SK-N-SH treated with all-trans-retinoic acid at 6 μM for 48 hours (cell line): ENCODE data around the gene COL4A2.

Experiments
- ATAC-seq: fragments of 200-7000 bp; cut with Tn5 transposase; 3 replicates; pipeline ENCODE4 v1.9.1; 2020; ENCODE audit warnings: mild to moderate bottlenecking, moderate library complexity
- ARNTL ChIP-seq: fragments of 450-650 bp; formaldehyde crosslinking; IDR thresholded peaks from 2 replicates; pipeline ENCODE4 v1.5.0; 2020; ENCODE audit warnings: low read depth, mild to moderate bottlenecking, moderate library complexity, borderline replicate concordance
- BACH2 ChIP-seq: fragments of 250-450 bp; sonication (Bioruptor Pico); IDR thresholded peaks from 2 replicates; pipeline ENCODE4 v1.9.0; 2021; ENCODE audit warnings: mild to moderate bottlenecking, borderline replicate concordance
- CREB5 ChIP-seq: fragments of 250-450 bp; sonication (Bioruptor Pico); IDR thresholded peaks from 2 replicates; pipeline ENCODE4 v1.5.1; 2020; ENCODE audit warnings: low read depth, mild to moderate bottlenecking, moderate library complexity
- CSDC2 ChIP-seq: fragments of 250-450 bp; sonication (Bioruptor Pico); IDR thresholded peaks from 2 replicates; pipeline ENCODE4 v1.5.0; 2020; ENCODE audit warnings: mild to moderate bottlenecking, moderate library complexity
- CSRNP3 ChIP-seq: fragments of 250-450 bp; sonication (Bioruptor Pico); IDR thresholded peaks from 2 replicates; pipeline ENCODE4 v1.5.1; 2021; ENCODE audit warnings: mild to moderate bottlenecking, moderate library complexity
- ESRRG ChIP-seq: fragments of 250-450 bp; sonication (Bioruptor Pico); IDR thresholded peaks from 2 replicates; pipeline ENCODE4 v1.6.1; 2021; ENCODE audit warnings: mild to moderate bottlenecking
- GLIS3 ChIP-seq: fragments of 250-450 bp; sonication (Bioruptor Pico); IDR thresholded peaks from 2 replicates; pipeline ENCODE4 v1.5.0; 2020; ENCODE audit warnings: mild to moderate bottlenecking, moderate library complexity
- ISL1 ChIP-seq: fragments of 250-450 bp; sonication (Bioruptor Pico); IDR thresholded peaks from 2 replicates; pipeline ENCODE4 v2.1.2; 2022; ENCODE audit warnings: mild to moderate bottlenecking, moderate library complexity
- OSR1 ChIP-seq: fragments of 250-450 bp; sonication (Bioruptor Pico); IDR thresholded peaks from 2 replicates; pipeline ENCODE4 v1.8.0; 2022; ENCODE audit warnings: moderate library complexity, mild to moderate bottlenecking, inconsistent platforms
- PATZ1 ChIP-seq: fragments of 250-450 bp; sonication (Bioruptor Pico); IDR thresholded peaks from 2 replicates; pipeline ENCODE4 v1.8.0; 2020; ENCODE audit warnings: mild to moderate bottlenecking, moderate library complexity, borderline replicate concordance
- POU6F1 ChIP-seq: fragments of 250-450 bp; sonication (Bioruptor Pico); IDR thresholded peaks from 2 replicates; pipeline ENCODE4 v1.8.0; 2021; ENCODE audit warnings: low read depth, mild to moderate bottlenecking, moderate library complexity, borderline replicate concordance
- PPARA ChIP-seq: fragments of 250-450 bp; sonication (Bioruptor Pico); IDR thresholded peaks from 2 replicates; pipeline ENCODE4 v1.5.0; 2020; ENCODE audit warnings: mild to moderate bottlenecking, borderline replicate concordance
- RARB ChIP-seq: fragments of 250-450 bp; sonication (Bioruptor Pico); IDR thresholded peaks from 2 replicates; pipeline ENCODE4 v1.8.0; 2021; ENCODE audit warnings: mild to moderate bottlenecking, moderate library complexity
- SNAI2 ChIP-seq: fragments of 250-450 bp; sonication (Bioruptor Pico); IDR thresholded peaks from 2 replicates; pipeline ENCODE4 v1.5.0; 2020; ENCODE audit warnings: mild to moderate bottlenecking, moderate library complexity
- TCF4 ChIP-seq: fragments of 250-450 bp; sonication (Bioruptor Pico); IDR thresholded peaks from 2 replicates; pipeline ENCODE4 v1.8.0; 2021; ENCODE audit warnings: mild to moderate bottlenecking, moderate library complexity, borderline replicate concordance
- TOX ChIP-seq: fragments of 250-450 bp; sonication (Bioruptor Pico); IDR thresholded peaks from 2 replicates; pipeline ENCODE4 v1.8.0; 2021; ENCODE audit warnings: mild to moderate bottlenecking, moderate library complexity, borderline replicate concordance
- ZC3H10 ChIP-seq: fragments of 250-450 bp; sonication (Bioruptor Pico); IDR thresholded peaks from 2 replicates; pipeline ENCODE4 v1.5.1; 2021; ENCODE audit warnings: mild to moderate bottlenecking, moderate library complexity
- ZFP30 ChIP-seq: fragments of 450-650 bp; formaldehyde crosslinking; IDR thresholded peaks from 2 replicates; pipeline ENCODE4 v1.5.0; 2022; ENCODE audit warnings: mild to moderate bottlenecking, moderate library complexity
- ZNF565 ChIP-seq: fragments of 450-650 bp; formaldehyde crosslinking; conservative IDR thresholded peaks from 2 replicates; pipeline ENCODE4 v1.5.0; 2020; ENCODE audit warnings: low read depth, mild to moderate bottlenecking, moderate library complexity
- ZNF70 ChIP-seq: fragments of 450-650 bp; formaldehyde crosslinking; IDR thresholded peaks from 2 replicates; pipeline ENCODE4 v1.5.0; 2020; ENCODE audit warnings: mild to moderate bottlenecking, moderate library complexity
- ZNF8 ChIP-seq: fragments of 450-650 bp; formaldehyde crosslinking; IDR thresholded peaks from 2 replicates; pipeline ENCODE4 v1.5.0; 2020; ENCODE audit warnings: mild to moderate bottlenecking, moderate library complexity

The COL4A2 gene

GRCh38 chr13:110339975-110340550, 33.0 kb downstream of the COL4A2 start:
- TF ChIP-seq ZNF565 (CRISPR knock-in tag) (no peak), ISL1 (CRISPR knock-in tag) (no peak), RARB (CRISPR knock-in tag) (no peak), ZC3H10 (CRISPR knock-in tag) (no peak), ZNF70 (CRISPR knock-in tag) (no peak), BACH2 (CRISPR knock-in tag) (no peak)
- TF ChIP-seq, all 23 proteins: peak for 0
- ATAC-seq: no peak

- no peak for TF ChIP-seq GLIS3 (CRISPR knock-in tag)
- TF ChIP-seq SNAI2 (CRISPR knock-in tag): no peak
- no peak for TF ChIP-seq ARNTL (CRISPR knock-in tag)
- TF ChIP-seq POU6F1 (CRISPR knock-in tag): no peak
- TF ChIP-seq PPARA (CRISPR knock-in tag): no peak
- ATAC-seq: peak; percentile 18; the same call in 2 of the 3 replicates
Observed at GRCh38 chr13:110340812-110341444, 33.8 kb downstream of the COL4A2 start.

- TF ChIP-seq TCF4: 0 out of 2 replicates have a peak, but pooled peaks have one; percentile 10
- no peak for TF ChIP-seq ARNTL (CRISPR knock-in tag)
- TF ChIP-seq PATZ1 (CRISPR knock-in tag): no peak
- no peak; the same call in 2 of the 3 replicates for ATAC-seq
Observed at GRCh38 chr13:110341445-110342244, 34.6 kb downstream of the COL4A2 start.

GRCh38 chr13:110342474-110342873, 35.4 kb downstream of the COL4A2 start:
- no peak for TF ChIP-seq BACH2 (CRISPR knock-in tag)
- no peak for TF ChIP-seq ISL1 (CRISPR knock-in tag)
- no peak for TF ChIP-seq ZFP30
- TF ChIP-seq TCF4: no peak
- no peak for TF ChIP-seq ZNF70 (CRISPR knock-in tag)
- no peak for TF ChIP-seq ZNF8 (CRISPR knock-in tag)
- no peak for TF ChIP-seq SNAI2 (CRISPR knock-in tag)
- TF ChIP-seq GLIS3 (CRISPR knock-in tag): no peak
- TF ChIP-seq ZC3H10 (CRISPR knock-in tag): no peak
- TF ChIP-seq, all 23 proteins: peak for 0
- ATAC-seq: no peak

- no peak for ATAC-seq
- no peak for TF ChIP-seq CSRNP3 (CRISPR knock-in tag)
- TF ChIP-seq POU6F1 (CRISPR knock-in tag): no peak
- no peak for TF ChIP-seq CREB5 (CRISPR knock-in tag)
- no peak for TF ChIP-seq ZFP30
- TF ChIP-seq ZNF8 (CRISPR knock-in tag): no peak
- no peak for TF ChIP-seq BACH2 (CRISPR knock-in tag)
- TF ChIP-seq PATZ1 (CRISPR knock-in tag): no peak
- TF ChIP-seq ESRRG (CRISPR knock-in tag): no peak
- no peak for TF ChIP-seq ISL1 (CRISPR knock-in tag)
- no peak for TF ChIP-seq ZNF70 (CRISPR knock-in tag)
- TF ChIP-seq CSDC2 (CRISPR knock-in tag): no peak
- TF ChIP-seq SNAI2 (CRISPR knock-in tag): no peak
- TF ChIP-seq OSR1 (CRISPR knock-in tag): no peak
- no peak for TF ChIP-seq TOX (CRISPR knock-in tag)
- TF ChIP-seq ZC3H10 (CRISPR knock-in tag): no peak
Observed at GRCh38 chr13:110343241-110343865, 36.3 kb downstream of the COL4A2 start.
